Astrocyte (in vitro differentiated cells and primary cell): ENCODE measurements around the gene GNRHR. TPM values are rescaled to one million over a fixed set of nuclear protein-coding genes. Genes with fewer than 3 reads are reported as not detected.

ENCODE experiments used
- DNase-seq: peaks from one replicate; pipeline ENCODE4 v3.0.0-alpha.2; 2010; ENCODE audit warnings: low read depth
- FAIRE-seq: peaks from 2 replicates; lab custom pipeline; 2011; peaks lifted over from hg19 to GRCh38; lab: Jason Lieb, UNC
- H2AFZ ChIP-seq: 2 replicates; pipeline ENCODE4 v1.6.0; 2012; ENCODE audit warnings: low read depth, low read length, inconsistent platforms
- H3K27ac ChIP-seq: 2 replicates; pipeline ENCODE4 v1.5.1; 2011; ENCODE audit warnings: low read depth, low read length, inconsistent platforms
- H3K27me3 ChIP-seq: 2 replicates; pipeline ENCODE4 v1.6.0; 2011; ENCODE audit warnings: low read length, inconsistent platforms; ENCODE audit not compliant: insufficient read depth
- H3K36me3 ChIP-seq: 2 replicates; pipeline ENCODE4 v1.5.1; 2011; ENCODE audit warnings: low read length, inconsistent platforms; ENCODE audit not compliant: insufficient read depth
- H3K4me1 ChIP-seq: 2 replicates; pipeline ENCODE4 v1.5.1; 2011; ENCODE audit warnings: low read length, inconsistent platforms; ENCODE audit not compliant: insufficient read depth
- H3K4me2 ChIP-seq: 2 replicates; pipeline ENCODE4 v1.6.0; 2012; ENCODE audit warnings: low read length, inconsistent platforms
- H3K4me3 ChIP-seq: 2 replicates; pipeline ENCODE4 v1.5.1; 2011; ENCODE audit warnings: low read depth, mild to moderate bottlenecking, low read length, inconsistent platforms; ENCODE audit not compliant: insufficient read depth
- H3K79me2 ChIP-seq: 2 replicates; pipeline ENCODE4 v1.6.0; 2012; ENCODE audit warnings: mild to moderate bottlenecking, low read length, inconsistent platforms; ENCODE audit not compliant: insufficient read depth
- H3K9ac ChIP-seq: 2 replicates; pipeline ENCODE4 v1.6.0; 2012; ENCODE audit warnings: mild to moderate bottlenecking, low read length, inconsistent platforms
- H3K9me3 ChIP-seq: 2 replicates; pipeline ENCODE4 v1.5.1; 2012; ENCODE audit warnings: low read depth, mild to moderate bottlenecking, low read length, inconsistent platforms; ENCODE audit not compliant: insufficient read depth
- H4K20me1 ChIP-seq: 2 replicates; pipeline ENCODE4 v1.6.0; 2012; ENCODE audit warnings: low read length, inconsistent platforms; ENCODE audit not compliant: insufficient read depth
- H3K27ac Mint-ChIP-seq: one replicate; pipeline ENCODE4 v1.8.0; 2021; ENCODE audit warnings: mild to moderate bottlenecking, mixed read lengths; ENCODE audit not compliant: unreplicated experiment
- H3K27me3 Mint-ChIP-seq: one replicate; pipeline ENCODE4 v1.8.0; 2021; ENCODE audit warnings: low read depth, mixed read lengths; ENCODE audit not compliant: unreplicated experiment
- H3K36me3 Mint-ChIP-seq: one replicate; pipeline ENCODE4 v1.8.0; 2021; ENCODE audit warnings: low read depth, mixed read lengths; ENCODE audit not compliant: unreplicated experiment
- H3K4me1 Mint-ChIP-seq: one replicate; pipeline ENCODE4 v1.8.0; 2021; ENCODE audit warnings: low read depth, mixed read lengths; ENCODE audit not compliant: unreplicated experiment
- H3K4me3 Mint-ChIP-seq: one replicate; pipeline ENCODE4 v1.8.0; 2021; ENCODE audit warnings: mild to moderate bottlenecking, moderate library complexity, mixed read lengths; ENCODE audit not compliant: unreplicated experiment
- H3K9me3 Mint-ChIP-seq: one replicate; pipeline ENCODE4 v1.8.0; 2021; ENCODE audit warnings: mild to moderate bottlenecking, mixed read lengths; ENCODE audit not compliant: unreplicated experiment
- CTCF ChIP-seq: IDR thresholded peaks from 2 replicates; pipeline ENCODE4 v1.5.1; 2011; ENCODE audit warnings: low read depth, mild to moderate bottlenecking, inconsistent platforms, low read length, moderate library complexity; ENCODE audit not compliant: insufficient read depth
- EZH2 ChIP-seq: IDR thresholded peaks from 2 replicates; pipeline ENCODE4 v1.6.1; 2012; ENCODE audit warnings: mild to moderate bottlenecking, low read length, inconsistent platforms; ENCODE audit not compliant: insufficient read depth
- total RNA-seq: library from RNA; stranded (reverse); gene quantifications from 2 replicates; pipeline ENCODE4 v1.2.1, GENCODE V29; 2021

Gene GNRHR
- total RNA-seq, 1 donor from 2014 or later, result not detected

GRCh38 chr4:67697860-67698687, 56.1 kb downstream of the GNRHR start:
- no peak overlapping the region for H3K27ac ChIP-seq
- H3K9ac ChIP-seq, result no peak overlapping the region
- peak overlapping the region; percentile 94 for H3K4me3 Mint-ChIP-seq
- peaks cover 88% of the 10 kb centered on the region for H3K79me2 ChIP-seq
- H3K9me3 ChIP-seq, result no peaks in the 10 kb centered on the region
- H3K4me2 ChIP-seq, result no peak overlapping the region
- H2AFZ ChIP-seq, result no peak overlapping the region
- no peak overlapping the region for H3K4me3 ChIP-seq
- no peaks in the 10 kb centered on the region for H3K27me3 Mint-ChIP-seq
- H3K27me3 ChIP-seq, result no peaks in the 10 kb centered on the region
- peaks cover 3% of the 10 kb centered on the region for H3K9me3 Mint-ChIP-seq
- H4K20me1 ChIP-seq, result peaks cover 4% of the 10 kb centered on the region
- DNase-seq, result no peak
- no peak for FAIRE-seq
- peaks cover 11% of the 10 kb centered on the region for H3K4me1 Mint-ChIP-seq
- H3K27ac Mint-ChIP-seq, result no peak overlapping the region
- peaks cover 4% of the 10 kb centered on the region for H3K36me3 Mint-ChIP-seq
- H3K4me1 ChIP-seq, result no peaks in the 10 kb centered on the region
- no peak for TF ChIP-seq EZH2
- no peak for TF ChIP-seq CTCF
- peaks cover 3% of the 10 kb centered on the region for H3K36me3 ChIP-seq

- Histone ChIP-seq H4K20me1 (peaks cover 17% of the 10 kb centered on the region), H3K79me2 (peaks cover 84% of the 10 kb centered on the region)
Observed at GRCh38 chr4:67696061-67696460, 58.1 kb downstream of the GNRHR start.

More at GRCh38 chr4:67696061-67696460, 58.1 kb downstream of the GNRHR start:
- Histone ChIP-seq H3K9me3 (no peaks in the 10 kb centered on the region), H3K27me3 (no peaks in the 10 kb centered on the region), H2AFZ (no peak overlapping the region), H3K4me3 (no peak overlapping the region), H3K4me2 (no peak overlapping the region), H3K27ac (no peak overlapping the region), H3K4me1 (no peaks in the 10 kb centered on the region), H3K9ac (no peak overlapping the region), H3K36me3 (peaks cover 17% of the 10 kb centered on the region)
- Mint-ChIP-seq H3K27ac (no peak overlapping the region), H3K4me3 (no peak overlapping the region), H3K4me1 (peaks cover 11% of the 10 kb centered on the region), H3K9me3 (peaks cover 3% of the 10 kb centered on the region), H3K27me3 (no peaks in the 10 kb centered on the region), H3K36me3 (peaks cover 15% of the 10 kb centered on the region)
- TF ChIP-seq CTCF (no peak), EZH2 (no peak)
- no peak for DNase-seq
- FAIRE-seq, result no peak
